SU-DHL-6 (cell line): ENCODE measurements around the gene HSPA9.

ENCODE experiments used
- EZH2phosphoT487 ChIP-seq: fragments of 200-600 bp; sonication (generic), shearing (Covaris generic); conservative IDR thresholded peaks from 2 replicates; pipeline ENCODE4 v1.6.1; 2018; ENCODE audit warnings: mild to moderate bottlenecking, antibody characterized with exemption, low read length, moderate library complexity, mixed read lengths
- TF ChIP-seq, protein P1 (sequence below): fragments of 200-600 bp; sonication (generic); IDR thresholded peaks from one replicate; pipeline ENCODE4 v1.5.1; 2017; ENCODE audit warnings: antibody characterized with exemption, mild to moderate bottlenecking, low read length, moderate library complexity; ENCODE audit not compliant: insufficient read depth, poor library complexity, severe bottlenecking

- TF ChIP-seq, protein P1, sequence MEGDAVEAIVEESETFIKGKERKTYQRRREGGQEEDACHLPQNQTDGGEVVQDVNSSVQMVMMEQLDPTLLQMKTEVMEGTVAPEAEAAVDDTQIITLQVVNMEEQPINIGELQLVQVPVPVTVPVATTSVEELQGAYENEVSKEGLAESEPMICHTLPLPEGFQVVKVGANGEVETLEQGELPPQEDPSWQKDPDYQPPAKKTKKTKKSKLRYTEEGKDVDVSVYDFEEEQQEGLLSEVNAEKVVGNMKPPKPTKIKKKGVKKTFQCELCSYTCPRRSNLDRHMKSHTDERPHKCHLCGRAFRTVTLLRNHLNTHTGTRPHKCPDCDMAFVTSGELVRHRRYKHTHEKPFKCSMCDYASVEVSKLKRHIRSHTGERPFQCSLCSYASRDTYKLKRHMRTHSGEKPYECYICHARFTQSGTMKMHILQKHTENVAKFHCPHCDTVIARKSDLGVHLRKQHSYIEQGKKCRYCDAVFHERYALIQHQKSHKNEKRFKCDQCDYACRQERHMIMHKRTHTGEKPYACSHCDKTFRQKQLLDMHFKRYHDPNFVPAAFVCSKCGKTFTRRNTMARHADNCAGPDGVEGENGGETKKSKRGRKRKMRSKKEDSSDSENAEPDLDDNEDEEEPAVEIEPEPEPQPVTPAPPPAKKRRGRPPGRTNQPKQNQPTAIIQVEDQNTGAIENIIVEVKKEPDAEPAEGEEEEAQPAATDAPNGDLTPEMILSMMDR = no peak
- no peak for TF ChIP-seq EZH2phosphoT487
These were observed 4.8 kb upstream of the HSPA9 start for GRCh38 chr5:138580001-138580400.
